CD4-positive, alpha-beta T cell treated with Interleukin-1 beta for 1 hour (primary cell): ENCODE results near the gene CST6.

Source experiments
- DNase-seq, 2 donors: peaks; one replicate each; pipeline ENCODE4 v3.0.0-alpha.2; 2020 to 2022

Gene CST6, protein sequence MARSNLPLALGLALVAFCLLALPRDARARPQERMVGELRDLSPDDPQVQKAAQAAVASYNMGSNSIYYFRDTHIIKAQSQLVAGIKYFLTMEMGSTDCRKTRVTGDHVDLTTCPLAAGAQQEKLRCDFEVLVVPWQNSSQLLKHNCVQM

DNA sequence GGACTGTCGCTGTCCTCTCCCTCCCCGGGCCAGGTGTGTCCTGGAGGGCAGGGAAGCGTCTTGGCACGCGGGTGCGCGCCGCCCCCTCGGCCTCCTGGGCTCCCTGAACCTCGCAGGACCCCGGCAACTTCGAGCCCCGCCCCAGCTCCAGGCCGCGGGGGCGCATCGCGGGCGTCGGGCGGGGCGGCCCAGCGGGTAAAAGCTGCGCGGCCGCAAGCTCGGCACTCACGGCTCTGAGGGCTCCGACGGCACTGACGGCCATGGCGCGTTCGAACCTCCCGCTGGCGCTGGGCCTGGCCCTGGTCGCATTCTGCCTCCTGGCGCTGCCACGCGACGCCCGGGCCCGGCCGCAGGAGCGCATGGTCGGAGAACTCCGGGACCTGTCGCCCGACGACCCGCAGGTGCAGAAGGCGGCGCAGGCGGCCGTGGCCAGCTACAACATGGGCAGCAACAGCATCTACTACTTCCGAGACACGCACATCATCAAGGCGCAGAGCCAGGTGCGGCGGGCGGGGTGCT lies at the start of gene CST6:
TSS of gene CST6 (plus strand) at position 224 of the 519 bp plus-strand sequence. CDS start at position 261, 37 bp downstream.
- no peak for DNase-seq

DNA sequence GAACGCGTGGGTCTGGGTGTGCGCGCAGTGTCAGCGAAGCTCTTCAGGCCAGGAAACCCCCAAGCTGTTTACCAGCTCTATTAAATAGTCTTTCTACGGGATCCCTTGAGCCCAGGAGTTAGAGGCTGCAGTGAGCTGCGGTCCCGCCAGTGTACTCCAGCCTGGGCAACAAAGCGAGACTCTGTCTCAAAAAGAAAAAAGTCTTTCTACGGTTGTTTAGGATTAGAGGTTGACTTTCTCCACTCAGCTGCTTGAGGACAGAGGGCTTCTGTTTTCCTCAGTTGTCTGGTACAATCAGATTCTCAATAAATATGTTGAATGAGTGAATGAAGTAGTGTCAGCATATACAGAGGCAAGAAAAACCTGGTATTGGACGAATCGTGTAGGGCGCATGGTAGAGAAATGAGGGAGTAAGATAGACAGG lies 49.7 kb upstream of the CST6 start:
- DNase-seq = peak; percentile 59 to 61

DNA sequence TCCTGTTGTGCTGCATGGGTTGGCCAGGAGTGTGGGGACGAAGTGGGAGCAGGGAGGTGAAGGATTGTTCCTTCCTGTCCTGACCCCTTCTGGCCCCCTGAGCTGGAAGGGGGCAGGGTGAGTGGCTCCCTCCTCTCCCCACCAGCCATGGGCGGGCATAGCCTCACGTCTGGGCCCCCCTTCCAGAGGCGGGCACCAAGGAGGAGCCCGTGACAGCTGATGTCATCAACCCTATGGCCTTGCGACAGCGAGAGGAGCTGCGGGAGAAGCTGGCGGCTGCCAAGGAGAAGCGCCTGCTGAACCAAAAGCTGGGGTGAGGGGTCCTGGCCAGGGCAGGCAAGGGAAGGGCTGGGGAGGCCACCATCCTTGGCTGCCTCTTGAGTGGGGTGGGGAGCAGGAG lies 46.9 kb upstream of the CST6 start:
- no peak for DNase-seq

DNA sequence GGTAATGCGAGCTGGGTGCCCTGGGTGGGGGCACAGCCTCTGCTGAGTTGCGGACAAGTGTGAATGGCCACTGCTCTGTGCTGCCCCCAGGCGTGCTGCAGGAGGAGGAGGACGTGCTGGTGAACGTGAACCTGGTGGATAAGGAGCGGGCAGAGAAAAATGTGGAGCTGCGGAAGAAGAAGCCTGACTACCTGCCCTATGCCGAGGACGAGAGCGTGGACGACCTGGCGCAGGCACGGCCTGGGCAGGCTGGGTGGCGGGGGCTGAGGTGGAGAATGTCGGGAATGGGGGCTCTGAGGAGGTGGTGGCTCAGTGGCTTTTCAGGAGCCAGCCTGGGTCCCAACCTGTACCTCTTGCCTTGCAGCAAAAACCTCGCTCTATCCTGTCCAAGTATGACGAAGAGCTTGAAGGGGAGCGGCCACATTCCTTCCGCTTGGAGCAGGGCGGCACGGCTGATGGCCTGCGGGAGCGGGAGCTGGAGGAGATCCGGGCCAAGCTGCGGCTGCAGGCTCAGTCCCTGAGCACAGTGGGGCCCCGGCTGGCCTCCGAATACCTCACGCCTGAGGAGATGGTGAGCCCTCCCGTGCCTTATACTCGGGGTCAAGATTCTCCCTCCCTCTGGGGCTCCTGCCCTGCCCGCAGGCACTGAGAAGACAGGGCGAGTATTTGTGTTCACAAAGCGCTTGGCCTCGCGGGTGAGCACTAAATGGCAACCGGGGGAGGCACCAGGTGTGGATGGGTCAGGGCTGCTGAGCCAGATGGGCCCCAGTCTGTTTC lies 45.6 kb upstream of the CST6 start:
- DNase-seq = no peak

DNA sequence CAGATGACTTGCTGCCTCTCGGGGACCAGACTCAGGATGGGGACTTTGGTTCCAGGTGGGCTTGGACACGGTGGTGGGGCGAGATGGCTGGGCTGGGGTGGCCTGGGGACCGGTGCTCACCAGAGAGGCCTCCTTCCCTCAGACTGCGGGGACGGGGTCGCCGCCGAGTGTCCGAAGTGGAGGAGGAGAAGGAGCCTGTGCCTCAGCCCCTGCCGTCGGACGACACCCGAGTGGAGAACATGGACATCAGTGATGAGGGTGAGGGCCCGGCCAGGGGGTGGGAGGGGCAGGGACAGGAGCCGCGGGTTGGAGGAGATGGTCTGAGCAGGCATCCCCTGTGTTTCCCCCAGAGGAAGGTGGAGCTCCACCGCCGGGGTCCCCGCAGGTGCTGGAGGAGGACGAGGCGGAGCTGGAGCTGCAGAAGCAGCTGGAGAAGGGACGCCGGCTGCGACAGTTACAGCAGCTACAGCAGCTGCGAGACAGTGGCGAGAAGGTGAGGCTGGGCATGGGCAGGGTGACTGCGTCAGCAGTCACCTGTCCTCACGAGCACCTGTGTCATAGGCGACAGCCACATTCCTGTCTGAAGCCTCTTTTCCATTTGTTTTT lies 44.4 kb upstream of the CST6 start:
- DNase-seq = no peak

DNA sequence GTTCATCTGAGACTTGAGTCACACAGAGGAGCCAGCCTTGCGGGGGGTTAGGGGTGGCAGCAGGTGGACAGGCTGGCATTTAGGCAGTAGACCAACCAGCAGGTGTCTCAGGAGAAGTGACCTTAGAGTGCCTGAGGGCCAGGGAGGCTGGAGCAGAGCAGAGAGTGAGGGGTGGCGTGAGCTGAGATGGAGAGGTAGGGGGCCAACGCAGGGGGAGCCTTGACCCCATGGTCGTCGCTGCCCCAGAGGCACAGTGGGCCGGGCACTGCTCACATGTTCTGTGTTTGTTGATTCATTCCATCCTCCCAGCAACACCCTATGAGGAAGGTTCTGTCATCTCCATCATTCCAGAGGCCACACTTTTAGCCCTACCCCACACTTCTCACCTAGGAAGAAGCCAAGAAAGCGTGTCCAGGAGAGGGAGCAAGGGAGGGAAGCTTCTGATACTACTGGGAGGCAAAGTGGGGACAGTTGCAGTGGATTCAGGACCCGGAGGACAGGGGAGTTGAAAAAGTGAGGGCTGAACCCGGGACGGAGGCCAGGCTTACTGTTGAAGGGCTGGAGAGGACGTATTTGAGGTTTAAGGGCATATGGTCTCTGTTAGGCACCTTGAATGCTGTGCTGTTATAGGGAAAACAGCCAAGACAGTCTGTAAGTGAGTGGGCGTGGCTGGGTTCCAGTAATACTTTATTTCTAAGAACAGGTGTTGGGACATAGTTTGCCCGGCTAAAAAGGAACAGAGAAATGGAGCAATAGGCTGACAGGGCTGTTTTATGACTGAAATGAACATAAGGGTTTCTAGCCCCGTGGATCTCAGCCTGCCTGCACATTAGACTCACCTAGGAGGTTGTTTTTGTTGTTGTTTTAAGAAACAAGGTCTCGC lies 43.0 kb upstream of the CST6 start:
- no peak for DNase-seq

DNA sequence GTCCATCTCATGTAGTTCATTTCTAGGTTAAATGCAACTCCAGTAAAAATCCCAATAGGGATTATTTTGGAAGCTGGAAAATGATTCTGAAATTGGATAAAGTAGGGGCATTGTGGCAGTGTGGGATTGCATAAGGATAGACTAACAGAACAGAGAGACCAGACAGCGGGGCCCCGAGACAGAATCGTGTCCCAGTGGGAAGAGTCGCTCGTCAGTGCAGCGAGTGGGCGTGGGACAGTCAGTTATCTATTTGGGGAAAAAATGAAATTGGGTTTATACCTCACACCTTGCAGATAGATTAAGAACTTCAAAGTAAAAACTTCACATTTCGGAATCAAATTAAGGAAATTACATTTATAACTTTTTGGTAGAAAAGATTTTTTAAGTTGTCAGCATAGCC lies 39.7 kb upstream of the CST6 start:
- no peak for DNase-seq

DNA sequence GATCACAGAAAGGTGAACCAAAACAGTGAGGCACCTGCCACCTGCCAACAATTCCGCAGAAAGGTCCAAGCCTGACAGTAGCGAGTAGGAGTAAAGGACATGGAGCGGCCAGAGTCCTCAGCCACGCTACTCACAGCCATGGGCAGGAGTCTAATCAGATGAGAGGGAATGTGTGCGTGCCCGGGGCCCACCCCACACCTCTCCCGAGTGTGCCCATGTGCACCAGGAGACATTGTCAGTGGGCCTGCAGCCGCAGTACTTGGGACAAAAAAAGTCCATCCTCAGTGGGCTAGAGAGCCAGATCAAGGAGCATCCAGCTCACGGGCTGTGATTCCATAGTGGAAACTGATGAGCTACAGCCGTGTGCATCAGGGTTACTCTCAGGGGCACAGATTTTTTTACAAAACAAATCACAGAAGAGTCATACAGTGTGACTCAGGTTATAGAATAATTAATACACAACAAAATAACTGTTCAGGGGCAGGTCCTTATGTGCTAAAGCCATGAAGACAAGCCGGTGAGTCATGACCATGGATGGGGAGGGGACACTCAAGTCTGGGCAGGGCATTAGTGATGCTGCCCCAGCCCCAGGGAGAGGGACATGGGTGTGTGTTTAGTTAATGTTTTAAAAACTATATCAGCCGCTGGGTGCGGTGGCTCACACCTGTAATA lies 38.2 kb upstream of the CST6 start:
- no peak for DNase-seq

DNA sequence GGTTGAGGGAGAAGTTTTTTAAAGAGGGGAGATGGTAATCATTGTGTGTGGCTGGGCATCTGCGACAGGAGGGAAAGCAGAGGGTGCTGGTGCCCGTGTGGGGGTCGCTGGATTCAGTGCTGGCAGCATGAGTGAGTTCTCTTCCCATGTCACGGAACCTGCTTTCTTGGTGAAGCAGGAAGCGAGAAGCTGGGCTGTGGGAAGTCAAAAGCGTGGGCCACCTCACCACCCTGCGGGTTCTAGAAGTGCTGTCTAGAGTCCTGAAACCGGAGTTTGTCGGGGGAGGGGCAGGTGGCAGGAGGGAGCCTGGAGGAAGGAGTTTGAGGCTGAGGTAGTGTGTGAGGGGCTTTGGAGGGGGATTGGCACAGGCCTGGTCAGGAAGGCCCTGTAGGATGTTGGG lies 36.0 kb upstream of the CST6 start:
- DNase-seq = no peak

DNA sequence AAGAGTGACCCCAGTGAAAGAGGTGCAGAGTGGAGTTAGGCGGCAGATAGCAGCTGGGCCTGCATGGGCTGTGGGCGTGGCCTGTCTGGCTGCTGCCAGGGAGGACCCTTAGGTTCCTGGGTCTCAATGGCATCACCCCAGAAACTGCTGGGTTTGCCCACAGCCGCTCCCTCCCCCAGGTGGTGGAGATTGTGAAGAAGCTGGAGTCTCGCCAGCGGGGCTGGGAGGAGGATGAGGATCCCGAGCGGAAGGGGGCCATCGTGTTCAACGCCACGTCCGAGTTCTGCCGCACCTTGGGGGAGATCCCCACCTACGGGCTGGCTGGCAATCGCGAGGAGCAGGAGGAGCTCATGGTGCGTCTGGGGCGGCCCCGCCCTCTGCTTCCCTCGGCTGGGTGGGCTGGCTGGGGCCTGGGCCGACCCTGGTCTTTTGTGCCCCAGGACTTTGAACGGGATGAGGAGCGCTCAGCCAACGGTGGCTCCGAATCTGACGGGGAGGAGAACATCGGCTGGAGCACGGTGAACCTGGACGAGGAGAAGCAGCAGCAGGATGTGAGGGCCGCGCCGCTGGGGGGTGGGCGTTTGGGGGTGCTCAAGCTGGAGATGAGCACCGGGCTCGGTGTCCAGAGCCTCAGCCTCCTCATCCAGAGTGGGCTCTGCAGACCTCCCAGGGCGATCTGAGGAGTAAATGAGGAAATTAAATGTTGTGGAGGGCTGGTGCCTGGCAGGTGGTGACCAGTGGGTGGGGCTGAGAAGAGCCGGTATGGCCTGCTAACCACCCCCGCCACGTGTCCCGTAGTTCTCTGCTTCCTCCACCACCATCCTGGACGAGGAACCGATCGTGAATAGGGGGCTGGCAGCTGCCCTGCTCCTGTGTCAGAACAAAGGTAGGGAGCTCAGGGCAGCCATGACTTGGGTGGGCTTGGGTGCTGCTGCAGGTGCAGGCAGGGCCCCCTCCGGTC lies 35.3 kb upstream of the CST6 start:
- DNase-seq = no peak

DNA sequence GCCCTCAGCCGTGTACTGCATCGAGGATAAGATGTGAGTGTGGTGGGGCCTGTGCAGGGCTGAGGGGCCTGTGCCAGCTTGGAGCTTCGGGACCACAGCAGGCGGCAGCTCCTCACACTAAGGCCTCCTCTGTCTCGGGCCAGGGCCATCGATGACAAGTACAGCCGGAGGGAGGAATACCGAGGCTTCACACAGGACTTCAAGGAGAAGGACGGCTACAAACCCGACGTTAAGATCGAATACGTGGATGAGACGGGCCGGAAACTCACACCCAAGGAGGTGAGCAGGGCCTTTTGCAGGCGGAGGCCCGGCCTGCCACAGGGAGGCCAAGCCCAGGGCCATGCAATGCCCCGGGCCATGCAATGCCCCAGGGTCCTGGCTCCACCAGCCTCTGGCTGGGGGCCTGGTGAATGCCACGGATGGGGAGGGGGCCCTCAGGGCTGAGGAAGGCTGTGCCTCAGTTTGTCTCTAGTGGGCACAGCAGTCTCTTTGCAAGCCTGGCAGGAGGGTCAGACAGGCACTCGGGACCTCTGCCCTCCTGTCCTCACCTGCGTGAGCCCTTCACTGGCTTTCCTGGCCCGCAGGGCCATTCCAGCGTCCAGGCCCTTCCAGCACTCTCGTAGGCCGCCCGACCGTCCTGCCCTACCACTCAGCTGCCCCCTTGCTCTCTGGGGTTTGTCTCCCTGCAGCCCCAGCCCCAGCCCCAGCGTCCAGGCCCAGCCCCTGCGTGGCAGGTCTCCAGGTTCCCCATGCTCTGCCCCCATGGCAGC lies 34.0 kb upstream of the CST6 start:
- no peak for DNase-seq

DNA sequence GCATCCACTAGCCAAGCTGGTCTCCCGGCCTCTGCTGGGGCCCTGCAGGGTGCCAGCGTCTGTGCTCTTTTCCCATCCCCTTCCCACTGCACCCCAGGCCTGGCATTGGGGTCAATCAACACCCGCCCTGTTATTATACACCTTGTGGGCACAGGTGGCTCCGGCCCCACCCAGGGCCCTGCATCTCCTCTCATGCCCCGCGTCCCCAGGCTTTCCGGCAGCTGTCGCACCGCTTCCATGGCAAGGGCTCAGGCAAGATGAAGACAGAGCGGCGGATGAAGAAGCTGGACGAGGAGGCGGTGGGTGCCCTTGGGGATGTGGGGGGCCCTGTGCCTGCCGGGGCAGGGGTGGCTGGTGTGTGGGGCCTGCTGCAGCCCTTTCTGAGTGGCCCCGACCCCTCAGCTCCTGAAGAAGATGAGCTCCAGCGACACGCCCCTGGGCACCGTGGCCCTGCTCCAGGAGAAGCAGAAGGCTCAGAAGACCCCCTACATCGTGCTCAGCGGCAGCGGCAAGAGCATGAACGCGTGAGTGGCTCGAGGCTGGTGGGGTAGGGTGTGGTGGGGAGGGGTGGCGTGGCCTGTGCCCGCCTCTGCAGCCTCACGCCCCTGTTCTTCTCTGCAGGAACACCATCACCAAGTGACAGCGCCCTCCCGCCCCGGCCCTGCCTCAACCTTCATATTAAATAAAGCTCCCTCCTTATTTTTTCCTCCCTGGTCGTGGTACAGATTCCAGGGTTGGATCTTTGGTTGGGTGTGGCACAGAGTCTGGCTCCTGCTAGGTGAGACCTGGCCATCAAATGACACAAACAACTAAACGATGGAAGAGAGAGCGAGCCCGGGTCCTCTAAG lies 33.2 kb upstream of the CST6 start:
- DNase-seq = no peak

DNA sequence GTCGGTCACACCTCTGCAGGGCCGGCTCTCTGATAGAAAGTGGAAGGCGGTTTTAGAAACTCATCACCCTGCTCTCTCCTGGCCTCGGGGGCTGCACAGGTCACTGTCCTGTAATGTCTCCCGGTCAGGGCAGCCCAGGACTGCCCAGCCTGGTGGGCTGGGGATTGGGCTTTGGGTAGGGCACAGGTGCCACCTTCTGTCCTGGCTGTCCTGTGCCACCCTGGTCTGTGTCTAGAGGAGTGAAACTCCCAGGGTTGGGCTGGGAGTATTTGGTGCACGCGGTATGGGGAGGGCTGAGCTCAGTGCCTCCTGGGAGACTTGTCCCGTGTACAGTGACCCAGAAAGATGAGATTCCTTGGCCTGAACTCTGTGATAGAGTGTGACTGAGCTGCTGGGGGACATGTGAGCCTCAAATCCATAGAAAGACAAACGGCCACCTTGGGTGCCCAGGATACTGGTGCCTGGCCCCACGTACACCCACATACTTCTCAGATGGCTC lies 32.5 kb upstream of the CST6 start:
- no peak for DNase-seq

DNA sequence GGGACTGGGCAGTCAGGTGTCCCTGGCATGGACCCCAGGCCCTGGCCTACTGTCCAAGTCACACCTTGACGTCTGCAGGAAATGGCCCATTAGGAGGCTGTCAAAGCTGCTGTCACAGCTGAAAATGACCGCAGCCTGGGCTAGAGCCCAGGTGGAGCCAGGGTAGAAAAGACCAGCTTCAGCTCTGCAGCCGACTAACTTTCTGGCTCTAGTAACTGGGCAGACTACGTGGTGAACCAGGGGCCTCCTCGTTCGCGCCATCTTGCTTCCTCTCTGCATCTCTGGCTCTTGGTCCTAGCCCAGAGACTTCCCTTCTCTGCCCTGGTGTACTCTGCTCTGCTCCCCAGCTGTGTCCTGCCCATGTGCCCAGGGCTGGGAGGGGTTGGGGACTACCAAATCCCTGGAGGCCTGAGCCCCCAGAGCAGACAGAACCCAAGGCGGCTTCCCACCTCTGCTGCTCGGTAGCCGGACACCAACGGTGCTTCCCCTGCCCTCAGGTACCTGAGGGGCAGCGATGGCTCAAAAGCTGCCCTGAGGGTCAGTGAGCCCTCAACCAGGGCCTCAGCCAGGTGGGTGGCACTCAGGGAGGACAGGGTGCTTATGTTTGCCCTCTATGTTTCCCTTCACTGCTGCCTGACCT lies 30.6 kb upstream of the CST6 start:
- no peak for DNase-seq

DNA sequence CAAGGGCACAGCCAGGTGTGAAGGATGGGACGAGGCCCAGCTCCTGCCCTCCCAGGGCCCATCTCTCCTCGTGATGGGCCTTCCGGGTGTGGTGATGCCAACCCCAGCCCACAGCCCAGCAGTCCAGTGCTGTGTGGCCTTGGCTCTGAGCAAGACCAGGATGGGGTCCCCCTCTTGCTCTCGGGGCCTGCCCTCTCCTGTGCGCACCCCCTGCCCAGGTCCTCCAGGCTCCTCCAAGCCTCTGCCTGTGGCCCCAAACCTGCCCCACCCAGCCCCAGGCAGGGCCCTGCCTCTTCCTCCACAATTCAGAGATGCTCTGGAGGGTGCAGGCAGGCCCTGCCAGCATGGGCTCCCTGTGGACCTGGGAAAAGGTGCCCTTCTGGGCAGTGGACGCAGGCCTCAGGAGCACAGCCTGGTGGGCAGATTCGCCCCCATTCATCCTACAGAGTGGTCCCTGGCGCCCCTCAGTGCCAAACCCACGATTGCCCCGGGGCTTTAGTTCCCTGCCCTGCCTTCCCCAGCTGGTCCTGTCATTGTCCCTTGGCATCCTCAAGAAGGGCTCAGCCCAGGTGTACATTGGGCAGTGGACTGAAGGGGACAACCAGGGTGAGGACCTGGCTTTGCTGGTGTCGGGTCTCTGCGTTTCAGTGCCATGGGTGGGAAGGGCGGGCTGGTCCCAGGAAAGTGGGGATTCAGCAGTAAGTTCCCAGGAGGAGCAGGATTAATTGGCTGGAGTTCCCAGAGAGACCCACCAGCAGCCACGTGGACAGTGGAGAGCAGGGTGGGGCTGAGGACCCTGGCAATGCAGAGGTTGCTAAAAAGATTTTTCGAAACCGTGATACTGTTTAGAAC lies 29.6 kb upstream of the CST6 start:
- DNase-seq = no peak

DNA sequence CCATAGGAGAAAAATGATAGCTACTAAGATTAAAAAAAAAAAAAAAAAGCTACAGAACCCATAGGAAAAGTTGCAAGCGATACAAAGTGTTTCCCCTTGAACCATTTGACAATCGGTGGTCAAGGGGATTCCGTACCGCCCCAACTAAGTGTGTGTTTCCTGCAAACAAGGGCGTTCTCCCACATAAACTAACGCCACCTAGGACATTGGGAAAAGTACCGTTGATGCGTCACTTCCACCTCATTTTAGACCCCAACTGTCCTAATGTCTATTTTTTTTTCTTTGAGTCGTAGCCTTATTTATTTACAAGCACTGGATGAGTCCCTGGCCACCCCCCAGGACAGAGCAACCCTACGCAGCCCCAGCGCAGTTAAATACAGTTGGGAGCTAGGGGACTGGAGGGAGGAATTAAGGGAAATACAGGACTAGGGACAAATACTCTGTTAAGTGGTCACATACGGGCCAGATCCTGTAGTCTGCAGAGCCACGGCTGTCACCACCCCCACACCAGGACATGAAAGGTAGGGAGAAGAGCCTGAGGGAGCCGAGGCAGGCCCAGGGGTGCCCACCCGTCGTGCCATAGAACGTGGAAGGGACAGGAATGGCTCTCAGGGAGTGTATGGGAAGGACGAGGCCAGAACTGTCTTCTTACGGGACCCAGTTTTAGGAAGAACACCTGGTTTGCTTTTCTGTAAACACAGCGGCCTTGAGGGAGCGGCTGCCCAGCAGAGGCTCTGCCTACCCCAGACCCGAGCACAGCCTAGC lies 28.8 kb upstream of the CST6 start:
- DNase-seq = no peak

DNA sequence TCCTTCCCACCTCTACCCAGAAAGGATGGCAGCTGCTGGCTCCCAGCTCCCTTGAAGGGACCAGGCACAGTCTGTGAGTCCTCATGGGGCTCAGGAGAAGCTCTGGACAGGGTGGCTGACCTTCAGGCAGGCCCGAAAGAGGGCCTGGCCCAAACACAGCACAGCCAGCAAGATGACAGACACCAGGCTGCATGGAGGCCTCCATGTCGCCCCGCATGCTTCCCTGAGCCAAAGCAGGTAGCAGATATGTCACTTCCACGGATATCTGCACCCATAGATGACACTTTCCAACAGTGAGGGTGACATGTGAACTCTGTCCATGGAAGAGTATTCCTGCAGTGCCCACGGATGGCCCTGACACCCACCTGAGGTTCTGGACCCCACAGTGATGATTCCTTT lies 28.2 kb upstream of the CST6 start:
- DNase-seq = no peak
